ENCODE data around the gene CRHR2. TPM values are rescaled to one million over a fixed set of nuclear protein-coding genes. Genes with fewer than 3 reads are reported as not detected.

Gene CRHR2
- total RNA-seq, 1 experiment from 2014 or later: not detected

DNA sequence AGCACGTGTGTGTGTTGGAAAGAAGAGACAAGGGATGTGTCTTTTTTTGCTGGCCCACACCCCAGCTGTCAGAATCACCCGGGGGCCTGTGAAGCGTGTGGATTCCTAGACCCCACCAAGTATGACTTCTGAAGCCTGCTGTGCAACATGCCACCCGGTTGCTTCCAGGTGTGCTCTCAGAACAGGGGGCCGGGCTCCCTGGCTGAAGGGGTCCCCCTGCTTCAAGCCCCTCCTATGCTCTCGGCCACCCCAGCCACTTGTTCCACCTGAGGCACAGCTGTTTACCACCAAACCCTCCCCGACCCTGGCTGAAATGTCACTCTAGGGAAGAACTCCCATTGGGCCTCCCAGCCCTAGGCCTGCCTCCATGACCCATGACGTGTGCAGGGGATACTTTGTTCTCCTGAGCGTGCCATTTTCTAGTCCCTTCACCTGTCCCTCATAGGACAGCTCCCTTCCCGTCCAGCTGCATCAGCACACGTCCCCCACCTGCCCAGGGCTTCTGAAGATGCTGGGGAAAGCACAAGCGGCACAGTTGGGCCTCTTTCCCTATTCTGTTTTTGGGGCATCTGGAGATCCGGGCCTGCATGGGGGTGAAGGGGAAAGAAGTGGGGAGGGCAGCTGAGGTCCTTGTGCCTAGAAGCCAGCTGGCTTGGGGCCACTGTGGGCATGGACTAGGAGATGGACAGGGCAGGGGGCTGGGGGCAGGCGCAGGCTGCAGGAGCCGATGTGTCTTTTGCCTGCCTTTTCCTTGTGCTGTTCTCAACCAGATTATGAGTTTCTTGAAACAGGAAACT, 33.3 kb downstream of the CRHR2 start:
- Mint-ChIP-seq H3K27ac (ENCODE audit: unreplicated experiment) (no peak overlapping the region), H3K36me3 (ENCODE audit: insufficient read depth, unreplicated experiment) (peaks cover 73% of the 10 kb centered on the region), H3K4me3 (ENCODE audit: unreplicated experiment) (no peak overlapping the region), H3K9me3 (ENCODE audit: unreplicated experiment) (no peaks in the 10 kb centered on the region), H3K4me1 (ENCODE audit: low read depth, unreplicated experiment) (no peaks in the 10 kb centered on the region), H3K27me3 (ENCODE audit: insufficient read depth, unreplicated experiment) (no peaks in the 10 kb centered on the region)
- intact Hi-C loops (cut with micrococcal nuclease; ENCODE audit: unreplicated experiment): loop anchor here (5.0 kb wide), 1 partner anchor 93 kb away; no protein-coding TSS in a partner anchor
- DNase-seq: no peak
- no peaks in the 10 kb centered on the region for H3K27me3 ChIP-seq (replicated peaks; ENCODE audit: control insufficient read depth, insufficient read depth, low read length)
- H3K36me3 ChIP-seq (ENCODE audit: control insufficient read depth, insufficient read depth, low read length): no peaks in the 10 kb centered on the region
- POLR2A ChIA-PET: no interaction called here
- BruUV-seq (replicated peaks): no TSS peak
- H3K4me3 ChIP-seq (ENCODE audit: low read depth, low read length): no peak overlapping the region
- CTCF ChIA-PET: no interaction called here
- H3K4me1 ChIP-seq: no peaks in the 10 kb centered on the region
- TF ChIP-seq CTCF (IDR thresholded peaks at IDR 0.05; ENCODE audit: insufficient read depth in 1 of 2, low read depth in 1 of 2, low read length in 1 of 2, severe bottlenecking in 1 of 2, unreplicated experiment in 1 of 2): no peak
- no peaks in the 10 kb centered on the region for H3K9me3 ChIP-seq

- H3K4me1 Mint-ChIP-seq (ENCODE audit: low read depth, unreplicated experiment): no peaks in the 10 kb centered on the region
- CTCF ChIA-PET: no interaction called here
Measured at GRCh38 chr7:30647589-30648364, 34.5 kb downstream of the CRHR2 start.

More at GRCh38 chr7:30647589-30648364, 34.5 kb downstream of the CRHR2 start:
- Histone ChIP-seq H3K4me3 (ENCODE audit: low read depth, low read length) (no peak overlapping the region), H3K36me3 (ENCODE audit: control insufficient read depth, insufficient read depth, low read length) (no peaks in the 10 kb centered on the region), H3K27me3 (replicated peaks; ENCODE audit: control insufficient read depth, insufficient read depth, low read length) (no peaks in the 10 kb centered on the region), H3K4me1 (no peaks in the 10 kb centered on the region), H3K9me3 (no peaks in the 10 kb centered on the region)
- H3K9me3 Mint-ChIP-seq (ENCODE audit: unreplicated experiment): no peaks in the 10 kb centered on the region
- intact Hi-C loops (cut with micrococcal nuclease; ENCODE audit: unreplicated experiment): loop anchor here (5.0 kb wide), 1 partner anchor 95 kb away; no protein-coding TSS in a partner anchor
- BruUV-seq (replicated peaks): no TSS peak
- no peak overlapping the region for H3K4me3 Mint-ChIP-seq (ENCODE audit: unreplicated experiment)
- H3K27me3 Mint-ChIP-seq (ENCODE audit: insufficient read depth, unreplicated experiment): no peaks in the 10 kb centered on the region
- POLR2A ChIA-PET: no interaction called here
- DNase-seq: no peak
- no peak overlapping the region for H3K27ac Mint-ChIP-seq (ENCODE audit: unreplicated experiment)
- TF ChIP-seq CTCF (IDR thresholded peaks at IDR 0.05; ENCODE audit: insufficient read depth in 1 of 2, low read depth in 1 of 2, low read length in 1 of 2, severe bottlenecking in 1 of 2, unreplicated experiment in 1 of 2): no peak
- H3K36me3 Mint-ChIP-seq (ENCODE audit: insufficient read depth, unreplicated experiment): peaks cover 75% of the 10 kb centered on the region

All from Caco-2 (cell line).